ENCODE data around the gene PLA2G4E. TPM values are rescaled to one million over a fixed set of nuclear protein-coding genes. Genes with fewer than 3 reads are reported as not detected.

Gene PLA2G4E
- total RNA-seq, 4 donors from 2014 or later: not detected

DNA sequence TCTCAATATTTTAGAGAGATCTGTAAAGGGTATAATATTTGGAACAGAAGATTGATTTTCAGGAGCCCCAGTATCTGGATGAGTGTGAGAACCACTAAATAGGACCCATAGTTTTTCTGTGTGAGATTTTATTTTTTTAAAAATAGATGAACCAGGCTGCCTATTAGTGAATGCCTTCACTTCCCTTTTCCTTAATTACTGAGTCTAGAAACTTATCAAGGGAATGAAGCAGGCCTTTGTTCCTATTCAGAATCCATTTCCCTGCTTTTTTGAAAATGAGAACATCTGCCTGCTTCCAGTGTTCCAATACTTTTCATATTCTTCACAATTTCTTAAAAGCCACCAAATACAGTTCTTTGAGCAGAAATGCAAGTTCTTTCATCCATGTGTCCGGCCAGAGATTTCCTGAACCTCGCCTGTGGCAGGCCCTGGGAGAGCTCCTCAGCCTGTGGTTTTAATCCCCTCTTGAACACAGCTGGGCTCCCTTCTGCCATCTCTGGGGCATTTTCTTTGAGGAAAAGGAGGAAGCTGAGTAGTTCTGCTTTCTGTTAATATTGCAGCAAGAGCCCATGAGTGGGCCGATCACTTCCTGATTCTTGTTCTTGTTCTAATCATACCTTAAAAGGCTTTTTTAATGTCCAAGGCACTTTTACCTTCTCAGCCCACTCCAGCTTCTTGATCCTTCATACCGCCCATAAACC is 53.2 kb downstream of the PLA2G4E start:
- TF ChIP-seq POLR2A (IDR thresholded peaks at IDR 0.05): peak in 1 of 2 donors; percentile 25
- TF ChIP-seq, protein P1, sequence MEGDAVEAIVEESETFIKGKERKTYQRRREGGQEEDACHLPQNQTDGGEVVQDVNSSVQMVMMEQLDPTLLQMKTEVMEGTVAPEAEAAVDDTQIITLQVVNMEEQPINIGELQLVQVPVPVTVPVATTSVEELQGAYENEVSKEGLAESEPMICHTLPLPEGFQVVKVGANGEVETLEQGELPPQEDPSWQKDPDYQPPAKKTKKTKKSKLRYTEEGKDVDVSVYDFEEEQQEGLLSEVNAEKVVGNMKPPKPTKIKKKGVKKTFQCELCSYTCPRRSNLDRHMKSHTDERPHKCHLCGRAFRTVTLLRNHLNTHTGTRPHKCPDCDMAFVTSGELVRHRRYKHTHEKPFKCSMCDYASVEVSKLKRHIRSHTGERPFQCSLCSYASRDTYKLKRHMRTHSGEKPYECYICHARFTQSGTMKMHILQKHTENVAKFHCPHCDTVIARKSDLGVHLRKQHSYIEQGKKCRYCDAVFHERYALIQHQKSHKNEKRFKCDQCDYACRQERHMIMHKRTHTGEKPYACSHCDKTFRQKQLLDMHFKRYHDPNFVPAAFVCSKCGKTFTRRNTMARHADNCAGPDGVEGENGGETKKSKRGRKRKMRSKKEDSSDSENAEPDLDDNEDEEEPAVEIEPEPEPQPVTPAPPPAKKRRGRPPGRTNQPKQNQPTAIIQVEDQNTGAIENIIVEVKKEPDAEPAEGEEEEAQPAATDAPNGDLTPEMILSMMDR (IDR thresholded peaks at IDR 0.05): no peak
- peak; percentile 61 to 65 for DNase-seq
- Histone ChIP-seq H3K36me3 (no peaks in the 10 kb centered on the region), H3K27me3 (no peaks in the 10 kb centered on the region), H3K9me3 (no peaks in the 10 kb centered on the region), H3K27ac (peak overlapping the region; percentile 69 to 80 (median 71)), H3K4me1 (peaks cover 3 to 46% of the 10 kb centered on the region in 2 donors), H3K4me3 (replicated peaks in 1 of 3) (no peak overlapping the region)
- intact Hi-C loops (cut with DNase I): no loop called here
- 38 to 45% methylated on average over 4 of the region's 4 CpGs for WGBS, 2 donors

DNA sequence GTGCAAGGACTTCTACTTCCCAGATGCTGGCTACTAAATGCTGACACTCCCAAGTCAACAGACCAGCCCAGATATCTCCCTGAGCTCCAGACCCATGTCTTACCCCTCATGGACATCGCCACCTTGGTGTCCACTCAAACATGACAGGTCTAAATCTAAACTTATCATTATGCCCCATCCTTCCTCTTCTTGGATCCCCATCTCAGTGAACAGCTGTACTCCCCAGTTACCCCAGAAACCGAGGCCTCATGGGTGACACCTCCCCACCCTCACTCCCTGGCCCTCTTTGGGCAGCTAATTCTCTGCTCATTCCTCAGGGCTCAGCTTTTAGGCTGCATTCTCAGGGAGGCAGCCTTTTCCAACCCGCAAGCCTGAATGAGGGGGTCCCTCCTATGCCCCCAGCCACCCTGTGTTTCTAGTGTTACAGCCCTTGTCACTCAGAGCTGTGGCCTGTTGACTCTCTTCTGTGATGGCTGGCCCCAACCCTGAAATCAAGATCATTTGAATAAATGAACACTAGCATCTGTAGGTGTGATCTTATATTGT is 53.8 kb downstream of the PLA2G4E start:
- 89 to 90% methylated on average over 3 of the region's 3 CpGs for WGBS, 2 donors
- peaks cover 3 to 47% of the 10 kb centered on the region in 2 donors for H3K4me1 ChIP-seq

DNA sequence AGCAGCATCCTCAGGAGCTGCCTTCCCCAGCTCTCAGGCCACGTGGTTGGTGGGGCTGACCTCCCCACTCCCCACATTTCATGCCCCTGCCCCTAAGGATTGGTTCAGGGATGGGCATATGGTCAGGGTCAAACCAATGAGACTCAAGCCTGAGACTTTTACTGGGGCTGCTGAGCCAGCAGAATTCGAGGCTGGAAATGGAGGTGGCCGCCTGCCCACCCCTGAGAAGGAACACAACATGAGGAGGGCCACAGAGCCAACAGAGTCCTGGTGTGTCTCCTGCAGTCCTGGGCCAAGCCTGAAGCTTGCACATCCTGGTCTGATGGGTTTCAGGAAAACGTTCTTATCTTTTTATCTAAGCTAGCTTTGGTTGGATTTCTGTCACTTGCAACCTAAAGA is 54.4 kb downstream of the PLA2G4E start:
- Histone ChIP-seq H3K36me3 (no peaks in the 10 kb centered on the region), H3K27ac (peak overlapping the region in 1 of 3 donors; percentile 12), H3K9me3 (no peaks in the 10 kb centered on the region), H3K4me1 (peaks cover 3 to 53% of the 10 kb centered on the region in 2 donors), H3K4me3 (replicated peaks in 1 of 3) (no peak overlapping the region), H3K27me3 (no peaks in the 10 kb centered on the region)
- intact Hi-C loops (cut with DNase I): no loop called here
- WGBS, 2 donors: 69 to 78% methylated on average over 4 of the region's 4 CpGs
- no peak for DNase-seq
- TF ChIP-seq, protein P1 (IDR thresholded peaks at IDR 0.05): no peak
- TF ChIP-seq POLR2A (IDR thresholded peaks at IDR 0.05): no peak

More for the DNA sequence above, 53.8 kb downstream of the PLA2G4E start:
- H3K9me3 ChIP-seq: no peaks in the 10 kb centered on the region
- DNase-seq: no peak
- H3K36me3 ChIP-seq: no peaks in the 10 kb centered on the region
- intact Hi-C loops (cut with DNase I): no loop called here
- H3K4me3 ChIP-seq (replicated peaks in 1 of 3): no peak overlapping the region
- no peaks in the 10 kb centered on the region for H3K27me3 ChIP-seq
- TF ChIP-seq POLR2A (IDR thresholded peaks at IDR 0.05): no peak
- TF ChIP-seq, protein P1 (IDR thresholded peaks at IDR 0.05): no peak
- peak overlapping the region in 2 of 3 donors; percentile 71 to 80 for H3K27ac ChIP-seq

DNA sequence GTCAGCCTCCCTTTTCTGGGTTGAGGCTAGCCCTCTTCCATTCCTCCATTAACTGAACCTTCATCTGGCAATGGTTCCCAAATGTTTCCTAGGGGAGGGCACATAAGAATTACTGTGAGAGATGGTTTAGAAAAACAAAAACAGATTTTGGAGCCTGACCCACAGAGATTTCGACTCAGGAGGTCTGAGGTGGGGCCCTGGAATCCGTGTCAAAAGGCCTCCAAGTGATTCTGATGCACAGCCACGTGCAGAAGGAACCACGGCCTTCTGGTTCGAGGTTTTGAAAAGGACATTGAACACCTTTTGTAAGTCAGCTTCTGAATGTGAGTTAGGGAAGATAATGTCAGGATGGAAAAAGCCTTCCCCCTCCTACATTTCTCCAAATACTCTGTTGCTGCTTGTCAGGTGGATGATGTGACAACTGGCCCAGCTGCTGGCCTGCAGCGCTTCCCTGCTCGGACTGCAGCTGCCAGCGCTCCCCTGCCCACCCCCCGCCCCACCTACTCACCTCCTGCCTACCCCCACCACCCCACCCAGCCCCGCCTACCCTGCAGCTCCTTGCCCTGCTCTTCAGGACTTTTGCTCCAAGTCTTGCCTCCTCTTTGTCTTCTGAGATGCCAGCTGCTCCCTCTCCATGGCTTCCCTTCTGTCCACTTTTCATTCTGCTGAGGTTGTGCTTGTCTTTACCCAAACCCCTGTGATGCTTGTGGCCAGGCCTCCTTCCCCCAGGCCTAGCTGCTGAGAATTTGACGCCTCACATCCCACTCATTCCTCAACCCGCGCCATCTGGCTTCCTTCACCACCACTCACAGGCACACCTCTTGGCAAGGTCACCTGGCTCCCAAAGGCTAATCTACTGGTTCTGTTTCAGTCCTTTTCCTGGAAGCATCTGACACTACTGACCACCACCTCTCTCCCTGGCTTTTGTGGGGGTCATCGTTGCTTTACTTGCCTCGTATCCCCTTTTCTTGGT is 55.1 kb downstream of the PLA2G4E start:
- H3K27ac ChIP-seq: peak overlapping the region in 1 of 3 donors; percentile 12
- TF ChIP-seq, protein P1 (IDR thresholded peaks at IDR 0.05): no peak
- TF ChIP-seq POLR2A (IDR thresholded peaks at IDR 0.05): no peak
- no peaks in the 10 kb centered on the region for H3K36me3 ChIP-seq
- H3K4me1 ChIP-seq: peaks cover 3 to 52% of the 10 kb centered on the region in 2 donors
- no peak for DNase-seq
- no peak overlapping the region for H3K4me3 ChIP-seq (replicated peaks in 1 of 3)
- no peaks in the 10 kb centered on the region for H3K27me3 ChIP-seq
- intact Hi-C loops (cut with DNase I): no loop called here
- H3K9me3 ChIP-seq: no peaks in the 10 kb centered on the region
- 80 to 82% methylated on average over 15 of the region's 15 CpGs for WGBS, 2 donors
